HL-60/S4 (cell line): Measurements from ENCODE around the gene ANKS3.

Experiments
- in situ Hi-C: fragments of 300-500 bp; cut with MboI; formaldehyde crosslinking; loops from 2 replicates; pipeline ENCODE4 v1.14.3; 2022; ENCODE audit warnings: low sequenced_read_pairs

ANKS3 gene

GRCh38 chr16:4675864-4676786 lies 57.9 kb downstream of the ANKS3 start:
- in situ Hi-C loops: loop anchor here (5.0 kb wide), 1 partner anchor 59 kb away; no protein-coding TSS in a partner anchor

- in situ Hi-C loops: loop anchor here (5.0 kb wide), 1 partner anchor 58 kb away; no protein-coding TSS in a partner anchor
These were observed 59.0 kb downstream of the ANKS3 start for GRCh38 chr16:4674926-4675530.

GRCh38 chr16:4673387-4674046 lies 60.6 kb downstream of the ANKS3 start:
- in situ Hi-C loops: no loop called here

GRCh38 chr16:4668313-4668960 lies 65.6 kb downstream of the ANKS3 start:
- in situ Hi-C loops: no loop called here

- in situ Hi-C loops: no loop called here
These were observed 66.7 kb downstream of the ANKS3 start for GRCh38 chr16:4667203-4667963.

GRCh38 chr16:4666537-4667202 lies 67.4 kb downstream of the ANKS3 start:
- in situ Hi-C loops: no loop called here

GRCh38 chr16:4664538-4665418 lies 69.3 kb downstream of the ANKS3 start:
- in situ Hi-C loops: no loop called here

- in situ Hi-C loops: no loop called here
These were observed 70.2 kb downstream of the ANKS3 start for GRCh38 chr16:4663777-4664465.

GRCh38 chr16:4663465-4663776 lies 70.7 kb downstream of the ANKS3 start:
- in situ Hi-C loops: no loop called here

- in situ Hi-C loops: no loop called here
These were observed 72.4 kb downstream of the ANKS3 start for GRCh38 chr16:4661661-4662060.

GRCh38 chr16:4660454-4661007 lies 73.5 kb downstream of the ANKS3 start:
- in situ Hi-C loops: no loop called here

- in situ Hi-C loops: no loop called here
These were observed 74.4 kb downstream of the ANKS3 start for GRCh38 chr16:4659363-4660353.

- in situ Hi-C loops: no loop called here
These were observed 77.1 kb downstream of the ANKS3 start for GRCh38 chr16:4656695-4657686.

GRCh38 chr16:4656221-4656620 lies 77.8 kb downstream of the ANKS3 start:
- in situ Hi-C loops: no loop called here

- in situ Hi-C loops: no loop called here
These were observed 78.3 kb downstream of the ANKS3 start for GRCh38 chr16:4655801-4656200.
